Measurements from ENCODE around the gene PACS2. TPM values are rescaled to one million over a fixed set of nuclear protein-coding genes. Genes with fewer than 3 reads are reported as not detected.

PACS2 gene
- total and polyA plus RNA-seq, 2 of the 8 experiments (the other 6 are each of a cell fraction or from before 2014, with no cell fraction given) = 38.0 to 62.8 TPM

DNA sequence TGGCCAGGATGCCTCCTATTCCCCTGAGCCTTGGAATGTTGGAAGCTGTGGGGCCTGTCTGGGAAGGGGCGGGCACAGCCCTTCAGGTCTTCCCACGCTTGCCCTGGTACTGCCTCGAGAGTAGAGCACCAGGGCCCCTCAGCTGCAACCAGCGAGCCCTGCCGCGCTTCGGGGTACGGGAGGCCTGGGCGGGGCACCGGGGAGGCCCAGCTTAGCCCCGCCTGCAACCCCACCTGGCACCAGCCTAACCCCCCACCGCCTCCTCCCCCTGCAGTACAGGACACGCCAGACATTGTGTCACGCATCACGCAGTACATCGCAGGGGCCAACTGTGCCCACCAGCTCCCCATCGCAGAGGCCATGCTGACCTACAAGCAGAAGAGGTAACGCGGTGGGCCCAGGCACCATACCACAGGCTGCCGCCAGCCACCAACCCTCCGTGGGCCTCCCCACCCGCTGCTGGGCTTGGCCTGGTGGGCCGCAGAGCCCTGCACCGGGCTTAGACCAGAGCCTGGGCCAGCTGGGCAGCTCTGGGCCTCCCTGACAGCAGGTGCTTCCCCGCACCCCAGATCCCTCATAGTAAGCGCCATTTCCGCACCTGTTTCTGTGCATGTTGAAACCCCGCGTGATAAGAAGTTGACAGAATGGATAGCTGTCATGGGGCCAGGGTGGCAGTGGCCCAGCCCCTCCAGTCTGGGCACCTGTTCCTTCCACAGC, 70.2 kb downstream of the PACS2 start:
- no peak overlapping the region for H2BK120ac ChIP-seq (replicated peaks; ENCODE audit: low read depth, low read length)
- no peak overlapping the region for H4K8ac ChIP-seq (ENCODE audit: extremely low read depth, insufficient read depth, low read length)
- no peak overlapping the region for H3K23ac ChIP-seq (ENCODE audit: insufficient read length)
- H4K5ac ChIP-seq (ENCODE audit: insufficient read length, low read depth, low read length) = no peak overlapping the region
- H3K4me1 ChIP-seq (replicated peaks in 1 of 4; ENCODE audit: control insufficient read depth in 3 of 4, insufficient read depth in 4 of 4, low read length in 3 of 4) = no peaks in the 10 kb centered on the region
- no peaks in the 10 kb centered on the region for H3K27me3 ChIP-seq (replicated peaks in 1 of 4; ENCODE audit: control insufficient read depth in 3 of 4, extremely low read depth in 1 of 4, insufficient read depth in 3 of 4, low read length in 3 of 4)
- no peaks in the 10 kb centered on the region for H3K79me1 ChIP-seq (ENCODE audit: low read depth, low read length)
- peaks cover 3 to 30% (median 10%) of the 10 kb centered on the region in 4 experiments; a peak in 5 of 8 replicates for H3K36me3 ChIP-seq (ENCODE audit: control insufficient read depth in 2 of 4, insufficient read depth in 4 of 4, low read length in 3 of 4)
- 86% methylated on average over 19 of the region's 29 CpGs; no CpG with 5 or more reads in 1 of the 2 experiments for WGBS, 2 experiments (ENCODE audit: extremely low coverage in 1 of 2, insufficient coverage in 1 of 2, insufficient read length in 1 of 2, insufficient replicate concordance in 2 of 2, low coverage in 1 of 2, low lambda C conversion rate in 2 of 2, missing lambda C conversion rate in 1 of 2)
- H2AFZ ChIP-seq (ENCODE audit: low read length) = no peak overlapping the region
- H3K56ac ChIP-seq (replicated peaks; ENCODE audit: insufficient read length, low read depth, low read length) = no peak overlapping the region
- H2AK5ac ChIP-seq (ENCODE audit: low read depth, low read length) = no peak overlapping the region
- no peaks in the 10 kb centered on the region for H3K79me2 ChIP-seq (ENCODE audit: control insufficient read depth in 1 of 2, insufficient read depth in 2 of 2, low read length in 2 of 2)
- DNase-seq (ENCODE audit: low read depth in 1 of 2, low spot score in 2 of 2) (no peak), FAIRE-seq (no peak)
- CTCF ChIA-PET (ENCODE audit: partially characterized antibody) = interaction anchor here (0.9 to 1.5 kb wide), 7 partner anchors 8 to 180 kb away, joined by 3 to 4 read pairs (median 3); no protein-coding TSS in a partner anchor
- H3K23me2 ChIP-seq (ENCODE audit: low read depth, low read length) = no peaks in the 10 kb centered on the region
- no peak overlapping the region for H3K4me3 ChIP-seq (ENCODE audit: extremely low read depth in 1 of 4, insufficient read depth in 2 of 4, low read depth in 3 of 4, low read length in 4 of 4)
- no peak overlapping the region for H4K91ac ChIP-seq (replicated peaks; ENCODE audit: insufficient read length, low read length)
- no peak overlapping the region for H2BK20ac ChIP-seq (ENCODE audit: low read length)
- H3K4ac ChIP-seq (replicated peaks; ENCODE audit: insufficient read length, low read depth, low read length) = no peak overlapping the region
- H3K14ac ChIP-seq (ENCODE audit: insufficient read length) = no peak overlapping the region
- no peak overlapping the region for H2BK5ac ChIP-seq (ENCODE audit: low read depth, low read length)
- no peak overlapping the region for H2BK15ac ChIP-seq (ENCODE audit: low read length)
- H3K9me3 ChIP-seq (ENCODE audit: insufficient read depth in 2 of 2, low read depth in 1 of 2, low read length in 1 of 2) = no peaks in the 10 kb centered on the region
- no peak overlapping the region for H3K27ac ChIP-seq (ENCODE audit: low read depth, low read length)
- H3K9ac ChIP-seq (replicated peaks in 1 of 4; ENCODE audit: extremely low read depth in 1 of 4, low read depth in 3 of 4, low read length in 3 of 4) = no peak overlapping the region
- no peak overlapping the region for H3K18ac ChIP-seq (ENCODE audit: extremely low read depth, low read length)
- H3K4me2 ChIP-seq (ENCODE audit: insufficient read depth in 1 of 2, low read depth in 2 of 2, low read length in 2 of 2) = no peak overlapping the region
- POLR2A ChIA-PET (ENCODE audit: partially characterized antibody) = interaction anchor here (0.7 to 0.9 kb wide), 2 partner anchors 10 to 82 kb away, joined by 3 to 5 read pairs; no protein-coding TSS in a partner anchor
- H4K20me1 ChIP-seq (replicated peaks in 1 of 2; ENCODE audit: control insufficient read depth in 1 of 2, insufficient read depth in 2 of 2, low read length in 2 of 2) = peaks cover 0 to 11% of the 10 kb centered on the region in 2 experiments
- no peak overlapping the region for H2BK12ac ChIP-seq (ENCODE audit: low read depth, low read length)
- TF ChIP-seq TAF7 (optimal IDR thresholded peaks at IDR 0.05; ENCODE audit: borderline replicate concordance, low read depth, low read length) (no peak), BACH1 (IDR thresholded peaks at IDR 0.05; ENCODE audit: low read length) (no peak), EGR1 (IDR thresholded peaks at IDR 0.05; ENCODE audit: borderline replicate concordance, low read depth, low read length) (no peak), NRF1 (IDR thresholded peaks at IDR 0.05; ENCODE audit: low read depth, low read length) (no peak), SAP30 (IDR thresholded peaks at IDR 0.05; ENCODE audit: insufficient read depth, insufficient replicate concordance, low read length) (no peak)
- TF ChIP-seq, protein P1, sequence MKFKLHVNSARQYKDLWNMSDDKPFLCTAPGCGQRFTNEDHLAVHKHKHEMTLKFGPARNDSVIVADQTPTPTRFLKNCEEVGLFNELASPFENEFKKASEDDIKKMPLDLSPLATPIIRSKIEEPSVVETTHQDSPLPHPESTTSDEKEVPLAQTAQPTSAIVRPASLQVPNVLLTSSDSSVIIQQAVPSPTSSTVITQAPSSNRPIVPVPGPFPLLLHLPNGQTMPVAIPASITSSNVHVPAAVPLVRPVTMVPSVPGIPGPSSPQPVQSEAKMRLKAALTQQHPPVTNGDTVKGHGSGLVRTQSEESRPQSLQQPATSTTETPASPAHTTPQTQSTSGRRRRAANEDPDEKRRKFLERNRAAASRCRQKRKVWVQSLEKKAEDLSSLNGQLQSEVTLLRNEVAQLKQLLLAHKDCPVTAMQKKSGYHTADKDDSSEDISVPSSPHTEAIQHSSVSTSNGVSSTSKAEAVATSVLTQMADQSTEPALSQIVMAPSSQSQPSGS (IDR thresholded peaks at IDR 0.05; ENCODE audit: low read length) = no peak
- TF ChIP-seq, protein P2, sequence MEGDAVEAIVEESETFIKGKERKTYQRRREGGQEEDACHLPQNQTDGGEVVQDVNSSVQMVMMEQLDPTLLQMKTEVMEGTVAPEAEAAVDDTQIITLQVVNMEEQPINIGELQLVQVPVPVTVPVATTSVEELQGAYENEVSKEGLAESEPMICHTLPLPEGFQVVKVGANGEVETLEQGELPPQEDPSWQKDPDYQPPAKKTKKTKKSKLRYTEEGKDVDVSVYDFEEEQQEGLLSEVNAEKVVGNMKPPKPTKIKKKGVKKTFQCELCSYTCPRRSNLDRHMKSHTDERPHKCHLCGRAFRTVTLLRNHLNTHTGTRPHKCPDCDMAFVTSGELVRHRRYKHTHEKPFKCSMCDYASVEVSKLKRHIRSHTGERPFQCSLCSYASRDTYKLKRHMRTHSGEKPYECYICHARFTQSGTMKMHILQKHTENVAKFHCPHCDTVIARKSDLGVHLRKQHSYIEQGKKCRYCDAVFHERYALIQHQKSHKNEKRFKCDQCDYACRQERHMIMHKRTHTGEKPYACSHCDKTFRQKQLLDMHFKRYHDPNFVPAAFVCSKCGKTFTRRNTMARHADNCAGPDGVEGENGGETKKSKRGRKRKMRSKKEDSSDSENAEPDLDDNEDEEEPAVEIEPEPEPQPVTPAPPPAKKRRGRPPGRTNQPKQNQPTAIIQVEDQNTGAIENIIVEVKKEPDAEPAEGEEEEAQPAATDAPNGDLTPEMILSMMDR (IDR thresholded peaks at IDR 0.05; ENCODE audit: control extremely low read depth in 1 of 3, insufficient read depth in 1 of 3, low read depth in 1 of 3, low read length in 3 of 3) = no peak

Measured in H1 (cell line).